HG02623 (cell line): Measurements from ENCODE around the gene E2F6.

ENCODE experiments used
- ATAC-seq: cut with Tn5 transposase; IDR thresholded peaks from one replicate; pipeline ENCODE4 v1.9.1; 2021; ENCODE audit warnings: moderate library complexity; ENCODE audit not compliant: unreplicated experiment

The E2F6 gene

DNA sequence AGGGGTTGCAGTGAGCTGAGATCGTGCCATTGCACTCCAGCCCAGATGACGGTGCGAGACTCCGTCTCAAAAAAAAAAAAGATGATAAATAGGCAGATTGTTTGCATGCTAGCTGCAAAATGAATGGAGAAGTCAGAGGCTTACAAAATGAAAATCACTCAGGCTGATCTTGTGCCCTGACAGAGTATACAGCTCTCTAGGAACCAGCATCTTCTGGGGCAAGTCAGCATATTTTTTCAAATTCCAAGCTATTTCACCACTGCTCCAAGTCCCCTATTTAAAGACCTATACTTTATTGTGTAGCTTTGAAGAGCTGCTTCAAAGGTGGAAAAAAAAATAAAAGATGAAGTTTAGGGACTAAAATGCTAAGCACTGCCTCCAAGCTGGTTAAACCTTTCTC lies 6.1 kb downstream of the E2F6 start:
- ATAC-seq = no peak

DNA sequence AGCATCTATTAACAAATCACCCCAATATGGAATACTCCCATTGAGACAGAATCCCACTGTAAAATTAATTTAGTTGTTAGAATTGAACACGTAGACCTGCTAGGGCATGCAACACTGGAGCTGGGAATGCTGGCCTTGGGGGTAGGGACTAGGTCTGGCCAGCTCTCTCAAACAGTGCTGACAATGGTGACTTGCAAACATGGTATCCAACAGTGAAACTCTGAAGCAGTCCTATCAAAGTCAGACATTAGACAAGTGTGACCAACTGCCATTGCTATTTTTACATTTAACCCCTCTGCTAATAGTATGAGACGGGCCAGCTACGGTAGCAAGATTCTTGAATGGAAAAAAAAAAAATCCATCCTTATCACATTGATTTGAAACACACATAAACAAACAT lies 7.2 kb downstream of the E2F6 start:
- ATAC-seq = no peak

DNA sequence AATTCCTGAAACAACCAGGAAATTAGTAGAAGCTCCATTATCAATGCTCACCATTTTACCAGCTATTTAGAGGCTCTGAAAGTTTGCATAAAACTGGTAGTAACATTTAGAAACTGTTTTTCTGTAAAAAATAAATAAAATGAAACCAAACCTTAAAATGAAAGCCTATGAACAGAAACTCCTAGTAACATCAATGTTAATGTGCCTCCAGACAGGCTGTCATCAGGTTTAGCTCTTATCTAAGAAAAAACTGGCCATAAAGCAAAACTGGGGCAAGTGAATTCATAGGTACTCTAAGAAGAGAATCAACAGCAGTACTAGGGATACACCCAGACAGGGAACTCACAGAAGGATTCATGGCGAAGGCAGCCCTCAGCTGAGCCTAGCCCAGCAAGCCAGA lies 8.0 kb downstream of the E2F6 start:
- ATAC-seq = no peak

DNA sequence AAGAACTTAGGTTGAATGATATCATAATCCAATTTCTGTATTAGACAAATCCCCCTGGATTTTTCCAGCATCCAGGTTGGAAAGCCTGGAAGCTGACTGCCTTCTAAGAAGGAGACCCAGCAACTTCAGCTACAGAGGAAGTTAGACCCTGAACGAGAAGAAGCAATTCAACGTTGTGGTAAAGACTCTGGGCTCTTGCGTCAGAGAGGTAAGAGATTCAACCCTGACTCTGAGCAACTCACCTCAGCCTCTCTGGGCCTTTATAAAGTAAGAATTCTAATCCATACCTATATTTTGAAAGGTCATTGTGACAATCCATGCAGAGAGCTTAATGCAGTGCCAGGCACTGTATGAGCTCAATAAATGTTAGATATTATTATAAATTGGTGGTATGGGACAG lies 9.7 kb downstream of the E2F6 start:
- ATAC-seq = no peak

DNA sequence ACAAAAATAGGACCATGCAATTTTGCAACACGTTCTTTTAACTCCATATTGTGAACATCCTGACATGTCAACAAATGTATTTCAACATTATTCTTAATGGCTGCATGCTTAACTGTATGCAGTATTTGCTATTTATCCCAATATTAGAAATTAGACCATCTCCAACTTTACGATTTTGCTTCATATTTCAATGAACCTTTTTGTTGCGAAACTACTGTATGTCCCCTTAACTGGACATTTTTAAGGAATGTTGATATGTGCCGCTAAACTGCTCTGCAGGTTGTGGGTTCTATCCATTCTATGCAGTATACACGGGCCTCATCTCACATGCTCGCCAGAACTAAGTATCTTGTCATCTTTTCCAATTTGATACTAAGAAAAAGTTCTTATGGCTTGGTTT lies 11.1 kb downstream of the E2F6 start:
- ATAC-seq = no peak

DNA sequence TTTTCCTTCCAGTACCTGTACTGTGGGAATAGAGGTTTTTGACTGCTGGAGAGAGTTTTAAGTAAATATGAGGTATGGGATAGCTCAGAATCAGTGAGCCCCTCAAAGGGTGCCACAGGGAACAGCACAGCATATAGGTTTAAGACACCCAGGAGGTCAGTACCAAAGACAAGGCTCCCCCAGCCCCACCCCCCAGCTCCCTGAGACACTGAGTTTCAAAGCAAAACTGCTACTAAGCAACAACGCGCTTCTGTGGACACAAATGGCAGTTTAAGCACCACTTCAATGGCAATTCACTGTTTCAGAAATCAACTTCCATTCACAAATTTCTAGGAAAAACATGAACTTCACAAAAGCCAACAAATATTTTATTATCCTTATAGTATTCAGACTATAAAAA lies 15.2 kb downstream of the E2F6 start:
- ATAC-seq = no peak

DNA sequence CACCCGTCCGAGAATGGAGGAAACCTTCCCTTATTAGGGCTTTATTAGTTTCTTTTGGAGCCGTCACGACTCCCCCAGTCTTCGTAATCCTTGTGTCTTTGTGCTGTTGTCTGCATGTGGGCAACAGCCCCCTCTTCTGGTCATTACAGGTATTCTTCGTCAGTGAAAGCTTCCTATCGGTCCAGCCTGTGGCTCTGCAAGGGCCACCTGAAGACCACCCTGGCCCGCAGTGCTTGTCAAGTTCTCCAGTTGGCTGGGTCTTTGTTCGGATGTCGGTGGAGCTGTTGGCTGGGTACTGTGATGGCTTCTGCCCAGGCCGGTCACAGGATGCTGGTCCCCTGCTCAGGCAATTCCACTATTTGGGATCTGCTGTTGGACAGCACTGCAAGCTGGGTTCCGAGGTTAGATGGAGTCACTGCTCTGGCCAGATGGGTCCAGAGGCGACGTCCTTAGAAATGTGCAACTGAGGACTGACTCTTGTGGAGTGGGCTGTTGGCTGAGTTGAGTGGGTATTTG lies 19.2 kb downstream of the E2F6 start:
- ATAC-seq = no peak

DNA sequence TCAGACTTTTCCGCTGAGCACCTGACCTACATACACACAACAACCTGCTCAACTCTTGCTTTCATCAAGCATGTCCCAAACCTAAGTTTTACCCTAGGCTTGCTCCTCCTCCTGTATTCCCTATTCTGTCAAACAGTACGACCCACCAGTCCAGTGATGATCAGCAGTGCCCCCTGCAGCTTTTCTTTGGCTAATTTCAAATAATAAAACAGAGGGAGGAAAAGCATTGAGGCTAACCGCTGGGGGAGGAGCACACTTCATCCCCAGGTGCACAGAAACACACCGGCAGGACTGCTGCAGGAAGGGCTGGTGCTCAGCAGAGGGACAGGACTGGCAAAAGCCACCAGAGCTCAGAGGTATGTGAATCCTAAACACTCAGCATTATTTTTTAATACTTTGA lies 21.2 kb downstream of the E2F6 start:
- no peak for ATAC-seq

DNA sequence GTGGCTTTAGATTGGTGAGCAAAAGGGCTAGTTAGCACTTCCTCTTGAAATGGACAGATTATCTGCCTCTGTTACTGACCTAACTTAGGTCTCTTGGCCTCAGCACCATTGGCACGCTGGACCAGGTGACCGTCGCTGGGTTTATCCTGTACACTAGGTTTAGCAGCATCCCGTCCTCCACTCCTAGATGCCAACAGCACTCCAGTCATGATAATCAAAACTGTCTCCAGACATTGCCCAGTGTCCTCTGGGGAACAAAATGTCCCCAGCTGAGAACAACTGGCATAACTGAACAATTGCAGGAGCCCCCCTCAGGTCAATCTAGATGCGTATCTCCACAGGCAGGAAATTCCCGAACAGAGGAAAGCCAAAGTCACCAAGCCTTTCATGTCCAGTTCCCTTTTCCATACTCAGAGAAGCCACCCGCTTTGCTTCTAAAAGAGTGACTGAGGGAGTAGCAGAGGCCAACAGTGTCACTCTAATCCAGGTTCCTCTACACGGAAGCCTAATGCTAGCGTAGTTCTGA lies 27.3 kb downstream of the E2F6 start:
- no peak for ATAC-seq

DNA sequence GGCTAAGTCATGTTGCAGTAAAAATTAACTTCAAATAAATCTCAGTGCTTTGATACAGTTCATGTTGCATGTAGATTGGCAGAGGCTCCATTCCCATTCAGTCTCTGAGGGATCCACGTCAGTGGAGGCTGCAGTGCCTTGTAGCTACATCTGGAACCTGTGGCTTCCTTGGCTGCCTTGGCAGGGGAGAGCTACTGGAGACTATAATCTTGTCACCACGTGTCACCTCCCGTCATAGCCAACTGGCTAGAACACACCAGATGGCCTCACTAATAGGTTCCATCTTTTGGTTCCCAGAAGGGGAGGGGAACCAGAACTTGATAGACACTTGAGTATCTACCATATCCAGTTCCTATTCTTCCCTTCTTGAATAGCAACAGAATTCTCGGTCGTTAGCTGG lies 28.4 kb downstream of the E2F6 start:
- ATAC-seq = no peak

DNA sequence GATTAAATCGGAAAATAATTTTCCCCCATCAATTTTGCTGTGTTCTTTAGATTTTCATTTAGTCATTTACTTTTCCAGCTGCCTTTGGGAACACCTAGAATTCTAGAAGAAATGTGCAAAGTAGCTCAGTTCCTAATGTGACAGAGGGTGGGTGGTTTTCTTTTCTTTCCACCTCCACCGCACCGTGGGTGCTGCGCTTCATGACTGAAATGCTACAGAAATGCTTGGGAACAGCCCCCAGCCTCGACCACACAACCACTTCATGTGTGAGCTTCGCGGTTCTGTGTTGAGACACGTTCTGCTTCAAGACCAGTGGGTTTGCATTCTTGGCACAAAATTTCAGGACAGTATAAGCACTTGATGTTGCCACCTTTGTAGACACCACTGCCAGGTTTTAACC lies 30.9 kb downstream of the E2F6 start:
- ATAC-seq = no peak

DNA sequence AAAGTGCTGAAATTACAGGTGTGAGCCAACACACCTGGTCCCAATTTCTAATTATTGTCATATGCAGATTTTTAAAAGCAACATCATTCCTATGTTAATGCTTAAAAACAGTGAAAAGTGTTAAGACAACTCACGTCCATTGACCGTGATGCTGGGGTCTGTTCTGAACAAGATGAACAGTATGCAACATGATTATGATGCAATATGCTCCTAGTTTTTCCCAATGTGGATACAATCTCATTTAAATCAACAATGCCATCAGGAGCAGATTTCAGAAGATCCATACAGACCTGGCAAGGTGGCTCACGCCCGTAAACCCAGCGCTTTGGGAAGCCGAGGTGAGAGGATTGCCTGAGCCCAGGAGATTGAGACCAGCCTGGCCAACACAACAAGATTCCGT lies 31.5 kb downstream of the E2F6 start:
- no peak for ATAC-seq

DNA sequence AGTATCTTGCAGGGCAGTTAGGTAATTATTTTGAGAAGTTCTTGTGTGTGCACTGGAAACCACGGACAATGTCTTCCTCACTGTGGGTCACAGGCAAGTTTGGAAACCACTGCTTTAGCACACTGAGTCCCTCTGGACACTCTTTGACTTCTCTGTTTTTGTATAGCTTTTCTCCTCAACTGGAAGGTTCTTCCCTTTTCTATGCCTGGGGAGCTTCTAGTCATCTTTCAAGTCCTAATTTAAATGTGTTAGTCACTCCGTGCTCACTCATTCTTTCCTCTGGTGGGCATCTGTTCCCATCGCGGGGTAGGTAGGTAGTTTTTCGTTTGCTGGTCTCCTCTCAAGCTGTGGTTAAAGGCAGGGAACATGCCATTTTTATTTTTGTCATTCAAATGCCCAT lies 32.1 kb downstream of the E2F6 start:
- no peak for ATAC-seq

DNA sequence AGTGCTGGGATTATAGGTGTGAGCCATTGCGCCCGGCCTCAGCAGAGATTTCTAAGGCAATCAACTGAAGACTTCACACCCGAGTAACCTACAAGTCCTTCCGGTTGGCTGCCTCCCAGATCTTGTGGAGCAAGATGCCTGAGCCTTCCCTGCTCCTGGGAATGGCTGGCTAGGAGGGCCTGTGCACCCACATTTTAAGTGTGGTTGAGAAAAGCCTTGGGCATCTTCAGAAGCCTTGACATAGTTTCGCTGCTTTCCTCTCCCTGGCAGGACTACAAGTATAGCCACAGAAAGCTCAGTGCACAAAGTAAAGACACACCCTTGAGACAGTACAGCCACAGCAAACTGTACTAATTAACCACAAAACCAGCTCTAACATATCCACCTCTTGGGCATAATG lies 35.2 kb downstream of the E2F6 start:
- ATAC-seq = no peak

DNA sequence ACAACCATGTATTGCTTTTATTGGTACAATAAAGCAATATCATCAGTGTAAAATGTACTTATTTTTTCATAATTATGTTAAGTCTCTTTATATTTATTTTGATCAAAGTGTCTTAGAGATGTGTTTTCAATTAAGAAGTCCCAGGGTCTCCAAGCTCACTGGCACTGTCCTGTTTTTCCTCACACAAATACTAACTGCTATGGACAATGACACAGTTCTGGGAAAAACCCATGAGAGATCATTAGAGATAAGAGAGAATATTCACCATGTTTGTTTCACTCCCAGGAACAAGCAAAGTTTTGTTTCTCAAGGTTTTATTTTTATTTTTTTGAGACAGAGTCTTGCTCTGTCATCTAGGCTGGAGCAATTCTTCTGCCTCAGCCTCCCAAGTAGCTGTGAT lies 38.7 kb downstream of the E2F6 start:
- no peak for ATAC-seq

DNA sequence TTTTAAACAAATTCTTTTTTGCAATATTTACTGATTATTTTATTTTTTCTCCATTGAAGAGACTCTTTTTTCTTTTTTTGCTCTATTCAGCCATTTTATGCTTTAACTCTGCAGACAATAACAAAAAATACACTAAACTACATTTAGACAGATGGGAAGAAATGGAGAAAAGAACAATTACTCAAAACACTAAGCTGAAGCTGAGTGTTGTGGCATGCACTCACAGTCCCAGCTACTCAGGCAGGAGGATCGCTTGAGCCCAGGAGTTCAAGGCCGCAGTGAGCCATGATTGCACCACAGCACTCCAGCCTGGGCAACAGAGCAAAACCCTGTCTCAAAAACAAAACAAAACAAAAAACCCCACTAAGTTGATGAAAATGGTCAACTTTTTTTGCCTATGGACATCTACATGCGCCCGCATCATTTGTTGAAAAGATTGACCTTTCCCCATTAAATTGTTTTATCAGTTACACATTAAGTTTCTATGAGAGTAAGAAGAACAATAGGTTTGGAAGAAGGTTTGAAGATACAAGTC lies 43.0 kb downstream of the E2F6 start:
- no peak for ATAC-seq

DNA sequence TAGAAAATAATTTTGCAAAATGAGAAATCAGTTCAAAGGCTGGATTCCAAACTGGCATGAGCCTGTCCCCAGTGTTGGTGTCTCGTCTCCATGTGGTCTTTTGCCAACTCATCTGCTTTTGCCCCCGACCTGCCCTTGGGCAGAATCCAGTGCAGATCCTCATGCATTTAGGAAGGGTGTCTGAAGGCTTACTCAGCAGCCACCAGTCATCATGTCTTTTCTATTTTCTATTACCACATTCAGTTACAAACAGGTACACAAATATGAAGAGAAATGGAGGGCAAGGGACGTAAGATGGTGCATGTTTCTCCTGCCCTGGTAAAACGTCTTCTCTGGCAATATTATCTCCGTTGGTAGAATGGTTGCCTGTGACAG lies 43.5 kb downstream of the E2F6 start:
- no peak for ATAC-seq

DNA sequence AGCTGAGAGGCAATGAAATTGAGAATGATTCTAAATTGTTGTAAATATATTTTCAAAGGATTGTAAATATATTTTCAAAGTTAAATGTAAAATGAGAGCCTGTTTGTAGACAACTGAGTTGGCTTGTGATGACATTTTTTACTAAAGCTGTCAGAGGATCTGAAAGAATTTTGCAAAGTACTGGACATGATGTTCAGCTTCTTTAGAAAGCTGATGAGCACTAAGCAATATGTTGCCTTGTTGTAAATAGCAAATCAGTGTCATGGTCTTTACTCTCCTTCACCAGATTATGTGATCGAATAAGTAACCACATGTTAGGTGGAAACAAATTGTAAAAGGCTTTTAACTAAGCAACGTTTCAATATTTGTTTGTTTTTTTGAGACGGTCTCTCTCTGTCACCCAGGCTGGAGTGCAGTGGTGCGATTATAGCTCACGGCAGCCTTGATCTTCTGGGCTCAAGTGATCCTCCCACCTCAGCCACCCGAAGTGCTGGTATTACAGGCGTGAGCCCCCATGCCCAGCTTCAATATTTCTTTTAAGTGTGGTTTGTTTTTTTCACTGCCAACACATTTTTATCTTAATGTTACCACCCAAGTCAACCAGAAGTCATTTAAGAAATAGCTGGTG lies 44.0 kb downstream of the E2F6 start:
- ATAC-seq = no peak

DNA sequence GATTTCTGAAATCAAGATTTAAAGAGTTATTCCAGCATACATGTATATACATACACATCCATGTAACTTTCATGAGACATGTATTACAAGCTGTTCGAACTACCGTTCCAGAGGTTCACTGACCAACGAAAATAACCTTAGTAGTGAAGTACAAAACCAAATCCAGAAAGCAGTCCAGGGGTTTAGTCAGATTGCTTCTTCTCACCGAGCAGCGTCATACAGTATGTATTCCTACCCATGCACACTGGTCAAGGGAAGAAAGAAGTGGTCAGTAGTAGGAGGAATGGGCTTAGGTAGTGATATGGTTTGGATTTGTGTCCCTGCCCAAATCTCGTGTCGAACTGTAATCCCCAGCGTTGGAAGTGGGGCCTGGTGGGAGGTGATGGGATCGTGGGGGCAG lies 45.3 kb downstream of the E2F6 start:
- ATAC-seq = no peak

DNA sequence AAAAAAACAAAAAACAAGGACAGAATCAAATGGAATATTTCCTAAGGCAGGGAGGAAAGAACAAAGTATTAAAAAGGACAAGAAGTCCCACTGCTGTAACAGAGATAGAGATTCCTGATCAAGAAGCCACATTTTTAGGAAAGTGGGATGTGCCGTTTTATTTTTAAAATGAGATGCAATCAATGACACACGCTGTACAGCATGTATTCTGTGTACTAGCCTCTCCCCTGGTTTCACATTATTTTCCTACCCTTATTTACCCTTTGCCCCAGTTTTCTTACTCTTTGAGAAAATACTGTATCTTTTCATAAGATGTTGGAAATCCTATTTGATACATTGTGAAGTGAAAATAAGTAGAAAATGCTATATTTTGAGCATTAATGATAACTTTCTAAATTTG lies 45.8 kb downstream of the E2F6 start:
- ATAC-seq = no peak

DNA sequence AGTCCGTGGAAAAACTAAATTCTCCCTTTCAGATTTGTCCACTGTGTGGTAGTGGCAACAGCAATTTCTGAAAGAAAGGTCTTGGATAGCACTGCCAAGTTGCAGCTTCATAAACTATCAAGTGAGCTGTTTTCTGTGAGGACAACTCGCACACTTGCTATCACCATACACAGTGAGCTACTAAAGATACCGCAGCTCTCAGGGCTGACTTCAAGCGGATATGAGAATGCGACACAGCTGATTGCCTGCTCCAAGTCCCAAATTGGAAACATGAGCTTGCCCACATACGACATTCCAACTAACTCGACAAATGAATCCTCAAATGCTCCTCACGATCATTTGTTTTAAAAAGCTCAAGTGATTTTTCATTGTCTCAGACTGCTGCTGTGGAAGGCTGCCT lies 46.2 kb downstream of the E2F6 start:
- no peak for ATAC-seq

DNA sequence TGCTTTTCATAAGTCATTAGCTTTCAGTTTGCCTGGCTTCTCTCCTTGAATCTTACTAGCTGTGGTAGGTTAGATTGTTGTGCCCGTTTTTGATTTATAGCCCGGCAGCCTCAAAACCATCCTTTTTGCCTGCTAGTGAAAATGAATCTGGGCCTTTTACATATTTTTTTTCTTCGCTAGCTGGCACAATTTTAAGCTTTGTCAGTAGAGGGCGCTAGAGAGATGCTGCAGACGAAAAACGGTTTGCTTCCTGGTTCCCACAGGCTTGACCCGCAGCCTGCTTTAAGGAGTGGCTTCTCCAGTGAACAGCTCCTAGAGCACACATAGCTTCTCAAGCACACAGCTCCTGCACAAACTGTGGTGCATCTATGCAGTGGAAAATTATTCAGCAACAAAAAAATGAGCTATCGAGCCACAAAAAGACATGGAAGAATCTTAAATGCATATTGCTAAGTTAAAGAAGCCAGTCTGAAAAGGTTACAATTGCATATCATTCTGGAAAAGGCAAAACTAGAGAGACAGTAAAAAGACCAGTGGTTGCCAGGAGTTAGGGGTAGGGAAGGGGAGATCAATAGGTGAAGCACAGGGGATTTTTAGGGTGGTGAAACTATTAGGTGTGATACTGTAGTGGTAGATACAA lies 47.9 kb downstream of the E2F6 start:
- no peak for ATAC-seq

DNA sequence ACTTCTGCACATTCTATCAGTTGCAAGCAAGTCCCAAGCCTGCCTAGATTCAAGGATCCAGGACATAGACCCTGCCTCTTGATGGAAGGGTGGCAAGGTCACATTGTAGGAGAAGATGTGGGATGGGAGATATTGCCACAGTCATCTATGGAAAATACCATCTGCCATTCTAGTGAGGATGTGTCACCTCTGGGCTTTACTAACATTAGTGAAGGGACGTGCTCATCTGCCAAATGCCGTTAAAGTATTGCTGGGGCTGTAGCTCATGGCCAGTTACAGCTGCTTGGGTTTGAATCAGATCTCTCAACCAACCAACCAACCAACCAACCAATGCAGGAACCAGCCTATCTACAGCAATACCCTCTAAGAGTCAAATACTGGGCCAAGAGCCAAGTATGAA lies 49.0 kb downstream of the E2F6 start:
- ATAC-seq = no peak
